ENCODE measurements around the gene TRAF3IP1.

TRAF3IP1 gene

DNA sequence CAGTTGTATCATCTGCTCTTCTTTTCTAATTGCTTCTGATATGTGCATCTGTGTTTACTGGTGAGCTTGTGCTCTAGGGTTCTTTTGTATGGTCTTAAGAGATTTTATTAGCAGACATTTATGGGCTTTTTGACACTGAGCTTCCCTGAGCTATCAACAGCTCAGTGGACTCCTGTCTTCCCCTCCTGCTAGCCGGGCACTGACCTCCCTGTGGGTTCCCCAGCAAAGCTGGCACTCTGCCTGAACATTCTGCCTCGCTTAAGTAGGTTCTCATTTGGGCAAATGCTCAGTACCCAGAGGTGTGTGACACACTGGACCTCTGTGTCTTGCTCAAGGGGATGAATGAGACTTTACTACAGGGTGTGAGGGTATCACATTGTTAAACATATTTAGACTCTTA, 15.8 kb downstream of the TRAF3IP1 start:
- H3K4me3 ChIP-seq (ENCODE audit: low read length): no peak overlapping the region
- no peak for TF ChIP-seq ZNF274 (IDR thresholded peaks at IDR 0.05; ENCODE audit: low read depth, low read length)

DNA sequence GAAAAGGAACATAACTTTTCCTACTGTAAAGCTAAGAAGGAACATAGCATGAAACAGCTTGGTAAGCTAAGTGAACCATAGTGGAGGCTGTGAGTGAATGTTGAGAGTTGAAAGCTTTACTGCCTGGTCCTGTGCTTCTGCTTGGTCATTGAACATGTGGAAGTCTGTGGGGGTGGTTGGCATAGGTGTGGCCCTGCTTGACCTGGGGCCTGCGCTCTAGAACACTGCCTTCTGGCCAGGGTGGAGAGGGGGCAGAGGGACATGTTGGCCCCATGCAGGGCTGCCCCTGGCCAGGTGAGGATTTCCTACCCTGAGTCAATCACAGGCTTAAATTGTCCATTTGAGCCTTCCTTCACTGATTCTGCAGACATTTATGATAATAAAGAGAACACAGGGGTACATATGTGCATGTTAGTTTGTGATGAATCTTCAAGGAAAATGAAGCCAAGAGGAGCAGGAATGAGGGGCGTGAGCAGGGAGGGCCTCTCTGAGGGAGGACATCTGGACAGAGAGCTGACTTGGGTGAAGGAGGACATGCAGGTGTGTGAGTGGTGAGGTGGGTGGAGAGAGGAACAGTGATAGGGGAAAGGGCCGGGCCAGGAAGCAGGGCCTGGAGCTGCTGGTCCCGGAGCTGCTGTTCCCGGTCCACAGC, 16.6 kb downstream of the TRAF3IP1 start:
- TF ChIP-seq ZNF274 (IDR thresholded peaks at IDR 0.05; ENCODE audit: low read depth, low read length): no peak
- H3K4me3 ChIP-seq (ENCODE audit: low read length): no peak overlapping the region

DNA sequence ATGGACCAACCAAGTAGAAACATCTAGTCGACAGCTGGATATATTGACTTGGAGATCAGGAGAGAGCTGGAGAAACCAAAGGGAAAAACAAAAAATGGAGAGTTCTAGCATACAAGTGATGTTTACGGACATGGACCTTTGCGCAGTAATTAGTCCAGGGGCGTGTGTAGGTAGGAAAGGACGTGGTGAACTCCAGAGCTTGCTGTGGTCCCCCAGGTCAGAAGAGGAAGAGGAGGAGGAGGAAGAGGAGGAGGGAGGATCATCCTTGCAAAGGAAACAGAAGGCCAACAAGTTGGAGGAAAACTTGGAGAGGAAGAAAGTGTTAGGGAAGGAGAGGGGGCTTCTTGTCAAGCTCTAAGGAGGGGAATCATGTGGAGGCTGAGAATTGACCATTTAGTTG, 17.5 kb downstream of the TRAF3IP1 start:
- no peak overlapping the region for H3K4me3 ChIP-seq (ENCODE audit: low read length)
- no peak for TF ChIP-seq ZNF274 (IDR thresholded peaks at IDR 0.05; ENCODE audit: low read depth, low read length)

DNA sequence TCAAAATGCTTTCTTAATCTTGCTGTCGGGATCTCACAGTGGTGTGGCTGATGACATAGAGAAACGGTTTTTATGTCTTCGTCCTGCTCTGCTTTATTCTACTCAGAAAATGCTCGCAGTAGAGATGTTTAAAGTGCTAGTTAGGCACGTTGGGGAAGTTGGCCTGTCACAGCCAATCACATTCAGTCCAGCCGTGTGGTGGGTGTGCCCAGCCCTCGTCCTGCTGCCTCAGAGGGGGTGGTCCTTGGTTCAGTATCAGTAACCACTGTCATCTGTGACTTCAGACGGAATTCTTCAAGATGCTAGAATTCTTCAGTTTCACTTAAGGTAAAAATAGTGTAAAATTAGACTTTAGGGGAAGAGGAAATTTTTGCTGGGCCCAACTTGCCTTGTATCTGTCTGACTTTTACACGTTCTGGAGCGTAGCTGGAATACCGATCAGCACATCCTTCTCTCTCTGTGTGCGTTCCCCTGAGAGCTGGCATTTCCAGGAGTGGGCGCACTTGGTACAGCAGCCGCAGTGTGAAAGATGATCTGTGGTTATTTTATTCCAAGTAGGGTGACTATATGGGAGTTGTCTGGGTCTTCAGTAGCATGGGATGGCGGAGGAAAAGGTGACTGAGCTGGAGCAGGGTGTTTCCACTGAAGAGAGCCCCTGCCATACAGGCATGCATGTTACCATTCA, 18.5 kb downstream of the TRAF3IP1 start:
- no peak for TF ChIP-seq ZNF274 (IDR thresholded peaks at IDR 0.05; ENCODE audit: low read depth, low read length)

DNA sequence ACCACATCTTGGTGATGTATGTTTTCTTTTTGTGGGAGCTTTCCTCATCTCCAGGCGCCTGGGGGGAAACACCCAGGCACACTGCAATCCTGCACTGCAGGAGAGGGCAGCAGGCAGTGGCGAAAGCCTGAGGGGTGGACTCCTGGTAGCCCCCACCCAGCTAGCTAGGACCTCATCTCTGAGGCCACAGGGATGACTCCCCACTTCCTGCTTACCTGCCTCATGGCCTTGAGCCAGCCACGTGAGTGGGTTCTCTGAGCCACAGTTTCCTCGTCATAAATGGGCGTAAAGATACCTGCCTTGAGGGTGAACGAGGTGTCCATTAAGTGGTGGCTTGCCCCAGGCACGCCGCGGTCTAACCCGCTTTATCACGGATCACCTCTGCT, 19.1 kb downstream of the TRAF3IP1 start:
- no peak overlapping the region for H3K4me3 ChIP-seq (ENCODE audit: low read length)
- no peak for TF ChIP-seq ZNF274 (IDR thresholded peaks at IDR 0.05; ENCODE audit: low read depth, low read length)

More for the DNA sequence above, 18.5 kb downstream of the TRAF3IP1 start:
- no peak overlapping the region for H3K4me3 ChIP-seq (ENCODE audit: low read length)

DNA sequence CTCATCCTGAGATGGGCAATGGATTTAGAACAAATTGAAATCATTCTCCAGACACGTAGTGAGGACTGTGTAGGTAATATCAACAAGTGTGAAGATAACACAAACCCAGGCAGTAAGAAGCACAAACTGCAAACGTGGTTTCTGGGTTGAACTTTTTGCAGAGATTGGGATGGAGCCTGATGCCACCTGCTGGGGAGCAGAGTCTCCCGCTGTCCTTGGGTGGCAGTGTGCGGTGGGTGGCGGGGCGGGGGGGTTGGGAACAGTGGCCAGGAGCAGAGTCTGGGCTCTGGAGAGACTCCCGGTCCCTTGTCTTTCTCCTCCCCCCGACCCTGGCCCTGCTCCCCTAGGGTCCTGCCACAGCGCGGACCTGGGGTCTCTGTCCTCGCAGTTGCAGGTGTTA, 19.5 kb downstream of the TRAF3IP1 start:
- no peak overlapping the region for H3K4me3 ChIP-seq (ENCODE audit: low read length)
- no peak for TF ChIP-seq ZNF274 (IDR thresholded peaks at IDR 0.05; ENCODE audit: low read depth, low read length)

DNA sequence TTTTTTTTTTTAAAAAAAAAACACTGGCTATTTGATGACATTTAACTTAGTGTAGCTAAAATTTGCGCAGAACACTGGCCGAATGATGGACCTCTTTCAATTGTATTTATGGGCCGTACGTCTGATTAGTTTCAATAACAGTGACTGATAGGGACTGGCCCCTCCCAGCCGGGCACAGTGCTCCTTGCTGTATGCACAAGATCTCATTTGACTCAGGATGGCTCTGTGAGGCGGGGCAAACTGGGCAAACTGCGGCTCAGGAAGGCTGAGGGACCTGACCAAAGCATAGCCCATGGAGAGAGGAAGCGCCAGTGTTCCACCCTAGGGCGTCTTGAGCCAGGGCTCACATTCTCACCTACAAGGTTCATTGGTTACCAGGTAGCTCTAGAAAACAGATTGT, 21.2 kb downstream of the TRAF3IP1 start:
- TF ChIP-seq ZNF274 (IDR thresholded peaks at IDR 0.05; ENCODE audit: low read depth, low read length): no peak
- H3K4me3 ChIP-seq (ENCODE audit: low read length): no peak overlapping the region

DNA sequence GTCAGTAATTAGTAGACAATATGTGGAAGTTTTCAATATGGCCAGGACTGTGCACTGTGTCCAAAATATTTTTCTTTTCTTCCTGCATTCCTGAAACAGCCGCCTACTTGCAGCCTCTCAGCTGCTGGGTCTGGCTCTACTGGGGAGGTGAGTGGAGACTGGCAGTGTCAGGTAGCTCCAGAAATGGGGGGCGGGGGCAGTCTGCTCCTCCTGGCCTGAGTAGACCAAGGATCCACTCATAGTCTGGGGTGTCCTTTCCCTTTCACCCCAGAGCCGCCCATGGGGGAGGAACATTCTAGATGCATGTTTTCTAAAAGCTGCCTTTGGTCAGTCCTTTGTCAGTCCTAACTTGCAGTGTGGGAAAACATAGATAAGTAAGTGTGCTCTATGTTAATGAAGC, 23.7 kb downstream of the TRAF3IP1 start:
- TF ChIP-seq ZNF274 (IDR thresholded peaks at IDR 0.05; ENCODE audit: low read depth, low read length): no peak
- H3K4me3 ChIP-seq (ENCODE audit: low read length): no peak overlapping the region

DNA sequence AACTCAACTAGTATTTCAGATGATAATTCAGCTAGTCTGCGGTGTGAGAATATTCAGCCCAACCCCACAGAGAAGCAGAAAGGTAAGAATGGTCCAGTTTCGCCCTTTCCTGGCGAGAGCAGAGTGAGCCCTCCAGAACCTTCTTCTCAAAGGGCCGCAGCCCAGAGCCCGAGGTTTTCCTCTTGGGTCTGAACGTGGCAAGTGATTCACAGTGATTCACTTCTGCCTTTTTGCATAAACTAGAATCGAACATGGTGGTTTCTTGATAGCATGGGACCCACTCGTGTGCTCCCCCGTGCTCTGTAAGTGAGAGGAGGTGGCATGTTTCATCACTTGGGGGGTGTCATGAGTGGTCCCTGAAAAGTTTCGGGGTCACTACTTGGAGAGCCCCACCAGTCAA, 24.2 kb downstream of the TRAF3IP1 start:
- no peak overlapping the region for H3K4me3 ChIP-seq (ENCODE audit: low read length)
- TF ChIP-seq ZNF274 (IDR thresholded peaks at IDR 0.05; ENCODE audit: low read depth, low read length): no peak

DNA sequence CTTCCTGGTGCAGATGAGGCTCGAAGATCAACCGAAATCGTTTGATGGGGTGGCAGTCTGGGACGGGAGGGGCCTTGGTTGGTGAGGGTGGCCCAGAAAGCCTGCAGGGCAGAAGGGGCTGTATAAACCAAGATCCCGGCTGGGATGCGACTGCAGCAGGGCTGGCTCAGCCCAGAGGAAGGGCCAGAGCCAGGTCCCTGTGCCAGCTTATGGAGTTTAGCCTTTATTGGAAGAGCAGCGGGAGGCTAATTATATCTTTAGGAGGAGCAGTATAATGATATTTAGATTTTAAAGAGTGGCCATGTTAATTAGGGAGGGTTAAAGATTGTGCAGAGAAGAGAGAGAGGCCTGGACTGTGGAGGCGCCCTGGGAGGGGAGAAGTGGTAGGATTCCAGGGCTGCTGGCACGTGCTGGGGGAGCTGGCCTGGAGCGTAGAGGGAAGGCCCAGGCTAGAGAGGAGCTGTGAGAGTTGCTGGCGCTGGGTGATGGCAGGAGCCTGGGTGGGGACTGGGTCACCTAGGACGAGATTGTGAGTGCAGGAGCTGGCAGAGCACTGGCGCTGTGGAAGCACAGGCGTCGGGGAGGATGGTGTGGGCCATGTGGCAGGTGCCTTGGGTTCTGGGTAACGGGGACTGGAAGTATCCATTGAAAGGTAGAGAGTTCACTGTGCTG, 25.1 kb downstream of the TRAF3IP1 start:
- no peak for TF ChIP-seq ZNF274 (IDR thresholded peaks at IDR 0.05; ENCODE audit: low read depth, low read length)
- no peak overlapping the region for H3K4me3 ChIP-seq (ENCODE audit: low read length)

DNA sequence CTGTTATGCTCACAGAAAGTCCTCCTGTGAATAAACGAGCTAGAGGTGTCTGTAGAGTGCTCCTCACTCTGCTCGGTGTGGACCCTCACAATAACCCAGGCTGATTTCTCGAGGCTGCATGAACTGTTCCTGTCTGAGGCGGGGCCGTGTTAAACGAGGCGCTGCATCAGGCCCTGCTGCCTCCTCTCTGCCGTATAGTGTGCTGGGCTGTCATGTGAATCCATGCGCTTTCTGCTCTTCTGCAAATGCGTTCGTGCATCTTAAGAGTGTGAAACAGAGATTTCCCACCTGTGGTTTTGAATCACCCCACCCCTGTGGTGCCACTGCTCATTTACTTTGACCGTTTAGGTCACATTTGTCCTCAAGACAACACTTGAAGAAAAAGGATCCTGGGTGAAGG, 26.2 kb downstream of the TRAF3IP1 start:
- H3K4me3 ChIP-seq (ENCODE audit: low read length): no peak overlapping the region
- TF ChIP-seq ZNF274 (IDR thresholded peaks at IDR 0.05; ENCODE audit: low read depth, low read length): no peak

DNA sequence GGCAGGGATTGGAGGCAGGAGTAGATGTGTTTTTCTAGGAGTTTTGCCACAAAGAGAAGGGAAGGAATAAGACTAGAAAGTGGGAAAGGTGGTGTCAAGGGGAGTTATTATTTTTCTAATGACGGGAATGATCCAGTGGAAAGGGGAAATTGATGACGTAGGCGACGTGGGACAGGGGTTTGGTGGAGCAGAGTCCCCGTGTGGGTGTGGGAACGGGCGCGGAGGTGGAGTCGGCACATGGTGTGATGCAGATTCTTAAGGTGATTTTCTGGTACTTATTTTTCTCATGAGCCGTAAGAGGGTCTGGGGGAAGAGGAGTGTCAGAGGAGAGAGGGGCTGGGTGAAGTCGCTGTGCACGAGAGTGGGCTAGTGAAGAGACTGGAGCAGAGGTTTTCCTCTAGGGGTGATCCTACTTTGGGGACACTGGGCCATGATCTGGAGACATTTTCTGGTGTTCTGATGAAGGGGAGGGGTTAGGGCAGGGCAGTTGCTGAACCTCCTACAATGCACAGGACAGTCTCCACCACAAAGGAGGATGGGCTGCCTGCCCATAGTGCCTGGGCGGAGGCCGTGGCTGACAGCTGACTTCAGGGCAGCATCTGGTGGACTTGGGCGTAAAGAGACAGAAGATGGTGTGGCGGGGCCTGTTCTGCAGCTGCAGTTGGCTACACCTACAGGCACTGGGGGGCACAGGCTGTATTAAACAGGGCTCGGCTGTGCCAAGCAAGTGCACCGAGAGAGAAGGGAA, 30.0 kb downstream of the TRAF3IP1 start:
- TF ChIP-seq ZNF274 (IDR thresholded peaks at IDR 0.05; ENCODE audit: low read depth, low read length): no peak
- no peak overlapping the region for H3K4me3 ChIP-seq (ENCODE audit: low read length)

DNA sequence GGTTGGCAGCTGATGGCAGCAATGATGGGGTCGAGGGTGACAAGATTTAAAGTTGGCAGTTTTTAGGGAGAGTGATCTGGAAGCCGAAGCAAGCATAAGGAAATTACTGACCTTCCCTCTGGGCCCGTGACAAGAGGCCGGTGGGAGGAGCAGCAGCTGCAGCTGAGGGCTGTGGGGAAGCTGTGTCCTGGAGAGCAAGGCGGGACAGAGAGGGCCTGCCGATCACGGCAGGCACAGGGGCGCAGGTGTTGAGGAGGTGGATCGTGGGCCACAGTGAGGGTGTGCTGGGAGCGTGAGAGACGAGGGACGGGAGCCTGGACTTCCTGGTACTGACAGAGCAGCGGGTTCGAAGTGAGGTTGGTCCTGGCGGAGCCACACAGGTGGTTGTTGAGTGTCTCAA, 31.0 kb downstream of the TRAF3IP1 start:
- no peak overlapping the region for H3K4me3 ChIP-seq (ENCODE audit: low read length)
- TF ChIP-seq ZNF274 (IDR thresholded peaks at IDR 0.05; ENCODE audit: low read depth, low read length): no peak

DNA sequence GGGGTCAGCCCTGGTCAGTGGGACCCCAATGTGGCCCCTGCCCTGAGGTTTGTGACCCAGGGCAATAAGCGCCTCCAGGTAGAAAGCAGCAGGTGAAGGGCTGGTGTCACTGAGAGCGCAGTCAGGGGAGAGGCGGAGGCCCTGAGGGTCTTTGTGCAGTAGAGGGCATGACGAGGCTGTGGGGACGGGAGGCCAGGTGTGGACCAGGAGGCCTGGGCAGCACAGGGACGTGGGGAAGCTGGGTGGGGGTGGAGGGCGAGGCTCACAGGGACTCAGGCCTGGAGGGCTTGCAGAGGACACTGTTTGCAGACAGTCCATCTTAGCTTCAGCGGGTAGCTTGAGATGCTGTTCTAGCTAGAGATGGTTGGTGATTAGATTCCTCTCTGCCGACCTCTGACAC, 32.0 kb downstream of the TRAF3IP1 start:
- H3K4me3 ChIP-seq (ENCODE audit: low read length): no peak overlapping the region
- TF ChIP-seq ZNF274 (IDR thresholded peaks at IDR 0.05; ENCODE audit: low read depth, low read length): no peak

Data from GM08714 (cell line).